K562 (cell line): ENCODE data around the gene TAOK2. TPM values are rescaled to one million over a fixed set of nuclear protein-coding genes. Genes with fewer than 3 reads are reported as not detected.
A peak's percentile ranks its signal among the peaks of the same experiment; 100 is the strongest.

ENCODE experiments used
- CREB1 ChIP-seq, 2 experiments: sonication (generic) in 1 of 2; formaldehyde crosslinking in 1 of 2; IDR thresholded peaks; 2 replicates each; pipeline versions ENCODE4 v1.6.1 to v1.8.0; 2012 to 2022; ENCODE audit warnings: inconsistent platforms in 1 of 2, mild to moderate bottlenecking in 1 of 2, missing genetic modification reagents in 1 of 2, moderate library complexity in 1 of 2
- FOS ChIP-seq: IDR thresholded peaks from 3 replicates; pipeline ENCODE4 v1.6.1; 2011; ENCODE audit not compliant: insufficient read length; ENCODE audit errors: extremely low read depth
- GTF2B ChIP-seq: IDR thresholded peaks from 2 replicates; pipeline ENCODE4 v1.6.1; 2011; ENCODE audit not compliant: insufficient read length; ENCODE audit errors: extremely low read depth
- KLF13 ChIP-seq: fragments of 450-650 bp; IDR thresholded peaks from 2 replicates; pipeline ENCODE4 v1.6.1; 2016; ENCODE audit warnings: missing genetic modification characterization, low read depth, mild to moderate bottlenecking, missing compliant biosample characterization, moderate library complexity, borderline replicate concordance
- MCM3 ChIP-seq: fragments of 450-650 bp; IDR thresholded peaks from 2 replicates; pipeline ENCODE4 v1.6.1; 2016
- PKNOX1 ChIP-seq: fragments of 450-650 bp; IDR thresholded peaks from 2 replicates; pipeline ENCODE4 v1.6.1; 2016
- PYGO2 ChIP-seq: fragments of 450-650 bp; IDR thresholded peaks from 2 replicates; pipeline ENCODE4 v1.6.1; 2016; ENCODE audit warnings: mild to moderate bottlenecking, missing genetic modification characterization, moderate library complexity, missing compliant biosample characterization
- SRSF9 ChIP-seq: fragments of 200-400 bp; formaldehyde crosslinking; IDR thresholded peaks from 2 replicates; pipeline ENCODE4 v1.6.1; 2017; ENCODE audit warnings: low read depth, low read length, borderline replicate concordance
- THRAP3 ChIP-seq: fragments of 450-650 bp; IDR thresholded peaks from 2 replicates; pipeline ENCODE4 v1.6.1; 2016; ENCODE audit warnings: mild to moderate bottlenecking, inconsistent platforms, borderline replicate concordance
- ZBTB11 ChIP-seq, 3 experiments: fragments of 200-800 bp in 1 of 3; fragments of 250-450 bp in 1 of 3; fragments of 450-650 bp in 1 of 3; sonication (Bioruptor Pico) in 1 of 3; sonication (Bioruptor generic) in 1 of 3; formaldehyde crosslinking in 1 of 3; IDR thresholded peaks; 2 replicates each; pipeline versions ENCODE4 v1.6.1 to v1.8.0; 2016 to 2022; ENCODE audit warnings: mild to moderate bottlenecking in 2 of 3, missing genetic modification characterization in 2 of 3, missing compliant biosample characterization in 1 of 3, moderate library complexity in 1 of 3
- ZNF696 ChIP-seq: fragments of 250-450 bp; sonication (Bioruptor Pico); conservative IDR thresholded peaks from 2 replicates; pipeline ENCODE4 v1.4.0; 2020; ENCODE audit warnings: mild to moderate bottlenecking, moderate library complexity
- ZNF780A ChIP-seq: fragments of 250-450 bp; sonication (Bioruptor Pico); IDR thresholded peaks from 2 replicates; pipeline ENCODE4 v1.5.0; 2021; ENCODE audit warnings: mild to moderate bottlenecking
- polyA plus RNA-seq, 8 experiments: library from polyadenylated mRNA; depleted of rRNA in 4 of 8; stranded (reverse) in 5 of 8; unstranded in 3 of 8; fragments of >200 nt; fragmentation: Nextera tagmentation in 2 of 8; fragmentation: Illumina TruSeq in 1 of 8; extraction: Ambion mirVana in 2 of 8; extraction: Trizol in 1 of 8; gene quantifications; 2 replicates each; pipeline versions ENCODE4 v1.2.1 to v1.2.3, GENCODE V29; 2011 to 2014; ENCODE audit warnings: inconsistent platforms in 1 of 8, missing spikeins in 1 of 8
- total RNA-seq, 7 experiments: library from RNA; depleted of rRNA in 6 of 7; stranded (reverse); fragments of >200 nt in 6 of 7; fragmentation: Illumina TruSeq in 2 of 7; extraction: Trizol in 2 of 7; gene quantifications; 2 replicates each; pipeline versions ENCODE4 v1.2.1 to v1.2.3, GENCODE V29; 2011 to 2021; ENCODE audit warnings: low replicate concordance in 1 of 7
- TF ChIP-seq, protein P1 (sequence below): fragments of 250-450 bp; sonication (Bioruptor Pico); IDR thresholded peaks from 2 replicates; pipeline ENCODE4 v1.4.0; 2020; ENCODE audit warnings: mild to moderate bottlenecking, moderate library complexity

Gene TAOK2
- total and polyA plus RNA-seq, 9 of the 15 experiments (the other 6 are each of a cell fraction or from before 2014, with no cell fraction given): 0.10 to 41.8 (median 13.7) TPM

DNA sequence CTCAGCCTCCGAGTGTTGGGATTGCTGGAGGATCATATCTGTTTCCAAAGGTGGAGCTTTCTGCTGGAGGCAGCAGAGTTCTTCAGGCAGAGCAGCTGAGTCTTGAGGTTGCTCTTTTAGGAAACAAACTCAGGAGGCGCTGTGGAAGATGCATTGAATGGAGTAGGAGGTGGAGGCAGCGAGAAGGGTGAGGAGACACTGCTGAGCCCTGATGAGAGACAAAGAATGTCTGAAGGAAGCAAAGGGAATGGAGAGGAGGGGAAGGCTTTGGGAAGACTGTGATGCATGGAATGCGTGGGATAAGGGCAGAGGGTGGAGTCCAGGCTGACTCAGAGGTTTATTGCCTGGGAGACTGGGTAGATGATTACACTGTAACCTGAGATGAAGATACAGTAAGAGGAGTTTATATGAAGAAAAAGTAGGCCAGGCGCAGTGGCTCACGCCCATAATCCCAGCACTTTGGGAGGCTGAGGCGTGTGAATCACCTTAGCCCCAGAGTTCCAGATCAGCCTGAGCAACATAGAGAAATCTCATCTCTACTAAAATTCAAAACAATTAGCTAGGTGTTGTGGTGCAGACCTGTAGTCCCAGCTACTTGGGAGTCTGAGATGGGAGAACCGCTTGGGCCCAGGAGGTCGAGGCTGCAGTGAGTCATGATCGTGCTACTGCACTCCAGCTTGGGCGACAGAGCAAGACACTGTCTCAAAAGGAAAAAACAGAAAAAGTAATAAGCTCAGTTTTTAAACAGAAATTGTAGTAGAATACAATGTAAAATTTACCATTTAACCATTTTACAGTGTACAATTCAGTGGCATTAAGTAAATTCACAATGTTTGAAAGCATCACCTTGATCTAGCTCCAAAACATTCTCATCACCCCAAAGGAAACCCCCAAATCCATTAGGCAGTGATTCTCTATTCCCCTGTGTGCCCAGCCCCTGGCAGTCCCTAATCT is 29.5 kb upstream of the TAOK2 start (continued):
- TF ChIP-seq GTF2B (no peak), KLF13 (tag) (no peak), CREB1 (IDR thresholded peaks at IDR 0.05) (no peak), CREB1 (CRISPR knock-in tag; IDR thresholded peaks at IDR 0.05) (no peak), SRSF9 (no peak), PKNOX1 (0 out of 2 replicates have a peak, but pooled peaks have one; percentile 33), MCM3 (no peak), ZNF780A (CRISPR knock-in tag) (no peak), THRAP3 (no peak), PYGO2 (tag) (no peak), FOS (peak; percentile 17), ZNF696 (CRISPR knock-in tag) (no peak), ZBTB11 (CRISPR knock-in tag; IDR thresholded peaks at IDR 0.05) (peak in 1 of 3 experiments; percentile 26; a peak in 1 of 6 replicates)
- TF ChIP-seq, protein P1, sequence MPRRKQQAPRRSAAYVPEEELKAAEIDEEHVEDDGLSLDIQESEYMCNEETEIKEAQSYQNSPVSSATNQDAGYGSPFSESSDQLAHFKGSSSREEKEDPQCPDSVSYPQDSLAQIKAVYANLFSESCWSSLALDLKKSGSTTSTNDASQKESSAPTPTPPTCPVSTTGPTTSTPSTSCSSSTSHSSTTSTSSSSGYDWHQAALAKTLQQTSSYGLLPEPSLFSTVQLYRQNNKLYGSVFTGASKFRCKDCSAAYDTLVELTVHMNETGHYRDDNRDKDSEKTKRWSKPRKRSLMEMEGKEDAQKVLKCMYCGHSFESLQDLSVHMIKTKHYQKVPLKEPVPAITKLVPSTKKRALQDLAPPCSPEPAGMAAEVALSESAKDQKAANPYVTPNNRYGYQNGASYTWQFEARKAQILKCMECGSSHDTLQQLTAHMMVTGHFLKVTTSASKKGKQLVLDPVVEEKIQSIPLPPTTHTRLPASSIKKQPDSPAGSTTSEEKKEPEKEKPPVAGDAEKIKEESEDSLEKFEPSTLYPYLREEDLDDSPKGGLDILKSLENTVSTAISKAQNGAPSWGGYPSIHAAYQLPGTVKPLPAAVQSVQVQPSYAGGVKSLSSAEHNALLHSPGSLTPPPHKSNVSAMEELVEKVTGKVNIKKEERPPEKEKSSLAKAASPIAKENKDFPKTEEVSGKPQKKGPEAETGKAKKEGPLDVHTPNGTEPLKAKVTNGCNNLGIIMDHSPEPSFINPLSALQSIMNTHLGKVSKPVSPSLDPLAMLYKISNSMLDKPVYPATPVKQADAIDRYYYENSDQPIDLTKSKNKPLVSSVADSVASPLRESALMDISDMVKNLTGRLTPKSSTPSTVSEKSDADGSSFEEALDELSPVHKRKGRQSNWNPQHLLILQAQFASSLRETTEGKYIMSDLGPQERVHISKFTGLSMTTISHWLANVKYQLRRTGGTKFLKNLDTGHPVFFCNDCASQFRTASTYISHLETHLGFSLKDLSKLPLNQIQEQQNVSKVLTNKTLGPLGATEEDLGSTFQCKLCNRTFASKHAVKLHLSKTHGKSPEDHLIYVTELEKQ: no peak
